ENCODE results near the gene ANKRD35. TPM values are rescaled to one million over a fixed set of nuclear protein-coding genes. Genes with fewer than 3 reads are reported as not detected.
"Not testable (repeated sequence)": the region's sequence is repeated elsewhere in the genome, so short reads cannot be mapped to it uniquely, and the experiment has no call there.

The ANKRD35 gene
- total RNA-seq: 1.6 TPM
- long read RNA-seq, partial matches to known transcripts: 7 of 8 reads
- long read RNA-seq, other reads (novel, unspliced or antisense): 0 of 8 reads

GRCh38 chr1:145885738-145886287, at the start of gene ANKRD35:
Gene ANKRD35, minus strand, starts transcription at chr1:145885866. Its CDS starts 108 bp downstream, at chr1:145885758.
- peak within 1 kb of the TSS; percentile 66 for H3K4me3 ChIP-seq

GRCh38 chr1:145932522-145933009, 46.9 kb upstream of the ANKRD35 start:
- intact Hi-C loops (cut with DNase I); H3K4me1 ChIP-seq; H3K27me3 ChIP-seq; H3K9me3 ChIP-seq; H3K4me3 ChIP-seq; DNase-seq; ATAC-seq: not testable (repeated sequence)
- H3K36me3 ChIP-seq: peaks cover 38% of the 10 kb centered on the region
- peak overlapping the region; percentile 32 for H3K27ac ChIP-seq

More at GRCh38 chr1:145885738-145886287, at the start of gene ANKRD35:
- intact Hi-C loops (cut with DNase I): no loop called here
- Histone ChIP-seq H3K27me3 (no peaks in the 10 kb centered on the region), H3K36me3 (no peaks in the 10 kb centered on the region), H3K27ac (no peak within 1 kb of the TSS), H3K9me3 (no peaks in the 10 kb centered on the region), H3K4me1 (peaks cover 5% of the 10 kb centered on the region)
- no peak for TF ChIP-seq CTCF (IDR thresholded peaks at IDR 0.05)
- peak; percentile 93 for DNase-seq
- peak; percentile 97 for ATAC-seq

- TF ChIP-seq CTCF (IDR thresholded peaks at IDR 0.05): no peak
- Histone ChIP-seq H3K9me3 (no peaks in the 10 kb centered on the region), H3K27ac (peak overlapping the region; percentile 98), H3K4me3 (peak overlapping the region; percentile 91), H3K27me3 (no peaks in the 10 kb centered on the region), H3K4me1 (peaks cover 10% of the 10 kb centered on the region), H3K36me3 (peaks cover 19% of the 10 kb centered on the region)
- intact Hi-C loops (cut with DNase I): no loop called here
- ATAC-seq: no peak
- no peak for DNase-seq
Measured at GRCh38 chr1:145927916-145928643, 42.4 kb upstream of the ANKRD35 start.

- Histone ChIP-seq H3K4me1 (peaks cover 10% of the 10 kb centered on the region), H3K4me3 (peak within 1 kb of the TSS; percentile 91), H3K27me3 (no peaks in the 10 kb centered on the region), H3K9me3 (no peaks in the 10 kb centered on the region), H3K27ac (peak within 1 kb of the TSS; percentile 98), H3K36me3 (peaks cover 19% of the 10 kb centered on the region)
- ATAC-seq (peak; percentile 99), DNase-seq (peak; percentile 92)
- TF ChIP-seq CTCF (IDR thresholded peaks at IDR 0.05): peak; percentile 60
- intact Hi-C loops (cut with DNase I): no loop called here
Measured at GRCh38 chr1:145927063-145927886, 41.6 kb upstream of the ANKRD35 start, which contains the start of gene RBM8A. Gene RBM8A, minus strand, starts transcription at chr1:145927484. Its CDS starts 58 bp downstream, at chr1:145927426.

- H3K4me3 ChIP-seq: peak overlapping the region; percentile 91
- intact Hi-C loops (cut with DNase I): no loop called here
- peaks cover 19% of the 10 kb centered on the region for H3K36me3 ChIP-seq
- no peak for TF ChIP-seq CTCF (IDR thresholded peaks at IDR 0.05)
- peak; percentile 1 for ATAC-seq
- peaks cover 10% of the 10 kb centered on the region for H3K4me1 ChIP-seq
- no peaks in the 10 kb centered on the region for H3K9me3 ChIP-seq
- H3K27ac ChIP-seq: peak overlapping the region; percentile 98
- no peak for DNase-seq
- H3K27me3 ChIP-seq: no peaks in the 10 kb centered on the region
Measured at GRCh38 chr1:145926686-145927062, 41.0 kb upstream of the ANKRD35 start.

Measured in upper lobe of right lung (tissue), 1 donor.